Thyroid gland (tissue), 4 donors: Measurements from ENCODE around the gene AMIGO3.

Source experiments
- POLR2A ChIP-seq, 2 donors: fragments of 450-650 bp; IDR thresholded peaks; one replicate each; pipeline ENCODE4 v1.6.1; 2017; ENCODE audit warnings: antibody characterized with exemption in 2 of 2, mild to moderate bottlenecking in 2 of 2, moderate library complexity in 1 of 2
- TF ChIP-seq, protein P1 (sequence below), 6 experiments: fragments of 200-600 bp in 3 of 6; fragments of 450-650 bp in 3 of 6; sonication (generic) in 3 of 6; IDR thresholded peaks; one replicate each; pipeline ENCODE4 v1.5.1; 2016 to 2019; ENCODE audit warnings: antibody characterized with exemption in 6 of 6, mild to moderate bottlenecking in 2 of 6, inconsistent platforms in 1 of 6, moderate library complexity in 1 of 6

DNA sequence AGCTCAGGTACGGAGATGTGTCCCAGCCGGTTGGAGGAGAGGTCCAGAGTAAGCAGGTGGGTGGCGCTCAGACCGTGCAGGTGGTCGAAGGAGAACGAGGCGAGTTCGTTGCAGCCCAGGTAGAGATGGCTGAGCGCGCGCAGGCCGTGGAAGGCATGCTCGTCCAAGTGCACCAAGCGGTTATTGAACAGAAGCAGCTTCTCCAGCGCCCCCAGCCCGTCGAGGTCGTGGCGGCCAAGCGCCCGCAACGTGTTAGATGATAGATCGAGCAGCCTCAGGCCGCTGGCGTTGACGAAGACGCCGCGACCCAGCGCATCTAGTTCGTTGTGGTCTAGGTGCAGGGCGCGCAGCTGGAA is 648 bp downstream of the AMIGO3 start:
- TF ChIP-seq, protein P1, sequence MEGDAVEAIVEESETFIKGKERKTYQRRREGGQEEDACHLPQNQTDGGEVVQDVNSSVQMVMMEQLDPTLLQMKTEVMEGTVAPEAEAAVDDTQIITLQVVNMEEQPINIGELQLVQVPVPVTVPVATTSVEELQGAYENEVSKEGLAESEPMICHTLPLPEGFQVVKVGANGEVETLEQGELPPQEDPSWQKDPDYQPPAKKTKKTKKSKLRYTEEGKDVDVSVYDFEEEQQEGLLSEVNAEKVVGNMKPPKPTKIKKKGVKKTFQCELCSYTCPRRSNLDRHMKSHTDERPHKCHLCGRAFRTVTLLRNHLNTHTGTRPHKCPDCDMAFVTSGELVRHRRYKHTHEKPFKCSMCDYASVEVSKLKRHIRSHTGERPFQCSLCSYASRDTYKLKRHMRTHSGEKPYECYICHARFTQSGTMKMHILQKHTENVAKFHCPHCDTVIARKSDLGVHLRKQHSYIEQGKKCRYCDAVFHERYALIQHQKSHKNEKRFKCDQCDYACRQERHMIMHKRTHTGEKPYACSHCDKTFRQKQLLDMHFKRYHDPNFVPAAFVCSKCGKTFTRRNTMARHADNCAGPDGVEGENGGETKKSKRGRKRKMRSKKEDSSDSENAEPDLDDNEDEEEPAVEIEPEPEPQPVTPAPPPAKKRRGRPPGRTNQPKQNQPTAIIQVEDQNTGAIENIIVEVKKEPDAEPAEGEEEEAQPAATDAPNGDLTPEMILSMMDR (IDR thresholded peaks at IDR 0.05): no peak
- TF ChIP-seq POLR2A (IDR thresholded peaks at IDR 0.05): no peak
